SU-DHL-6 (cell line): ENCODE results near the gene DOCK8.
A peak's percentile ranks its signal among the peaks of the same experiment; 100 is the strongest.
"Not testable (repeated sequence)": the region's sequence is repeated elsewhere in the genome, so short reads cannot be mapped to it uniquely, and the experiment has no call there.

Source experiments
- H2AFZ ChIP-seq: fragments of 200-600 bp; sonication (generic); 2 replicates; pipeline ENCODE4 v1.6.1; 2014; ENCODE audit warnings: low read depth, mild to moderate bottlenecking, moderate library complexity, mixed read lengths, antibody characterized with exemption, low read length; ENCODE audit not compliant: severe bottlenecking
- H3F3A ChIP-seq: fragments of 200-600 bp; shearing (Covaris generic); 2 replicates; pipeline ENCODE4 v1.6.0; 2016; ENCODE audit warnings: antibody characterized with exemption, mild to moderate bottlenecking; ENCODE audit not compliant: insufficient read depth
- H3K27ac ChIP-seq: fragments of 200-600 bp; sonication (generic); 2 replicates; pipeline ENCODE4 v1.5.1; 2016; ENCODE audit warnings: low read depth, mild to moderate bottlenecking, low read length, moderate library complexity, mixed read lengths
- H3K27me3 ChIP-seq: fragments of 200-600 bp; sonication (generic), shearing (Covaris generic); 2 replicates; pipeline ENCODE4 v1.6.0; 2014; ENCODE audit warnings: mild to moderate bottlenecking, low read length
- H3K36me3 ChIP-seq: fragments of 200-600 bp; sonication (generic); 2 replicates; pipeline ENCODE4 v1.6.1; 2014; ENCODE audit warnings: mild to moderate bottlenecking, low read length, mixed read lengths
- H3K4me2 ChIP-seq: fragments of 300-600, 200-600 bp; shearing (Covaris generic), sonication (generic); 2 replicates; pipeline ENCODE4 v1.6.0; 2014; ENCODE audit warnings: low read length, low read depth, mild to moderate bottlenecking; ENCODE audit not compliant: poor library complexity, severe bottlenecking
- H3K4me3 ChIP-seq: fragments of 200-600 bp; sonication (generic); 2 replicates; pipeline ENCODE4 v1.5.1; 2014; ENCODE audit warnings: antibody characterized with exemption, low read length, mild to moderate bottlenecking, mixed read lengths; ENCODE audit not compliant: insufficient read depth, poor library complexity, severe bottlenecking
- H3K79me2 ChIP-seq: fragments of 200-600 bp; sonication (generic); 2 replicates; pipeline ENCODE4 v1.6.1; 2014; ENCODE audit warnings: mild to moderate bottlenecking, low read length, moderate library complexity; ENCODE audit not compliant: insufficient read depth
- H3K9ac ChIP-seq: fragments of 200-600 bp; sonication (generic); 2 replicates; pipeline ENCODE4 v1.7.0; 2014; ENCODE audit warnings: mild to moderate bottlenecking, low read length
- H3K9me2 ChIP-seq: fragments of 200-600 bp; sonication (generic); replicated peaks from 2 replicates; pipeline ENCODE4 v1.6.1; 2014; ENCODE audit warnings: low read length; ENCODE audit not compliant: insufficient read depth
- H3K9me3 ChIP-seq: fragments of 200-600 bp; sonication (generic); 2 replicates; pipeline ENCODE4 v1.6.1; 2014; ENCODE audit warnings: low read length, mixed read lengths; ENCODE audit not compliant: insufficient read depth
- H4K20me1 ChIP-seq: fragments of 200-600 bp; sonication (generic); 2 replicates; pipeline ENCODE4 v1.6.1; 2014; ENCODE audit warnings: low read depth, mild to moderate bottlenecking, antibody characterized with exemption, low read length, moderate library complexity, mixed read lengths
- CTCF ChIP-seq: fragments of 200-600 bp; sonication (generic); IDR thresholded peaks from one replicate; pipeline ENCODE4 v1.5.1; 2017; ENCODE audit warnings: antibody characterized with exemption, mild to moderate bottlenecking, low read length, moderate library complexity; ENCODE audit not compliant: insufficient read depth, poor library complexity, severe bottlenecking
- EZH2phosphoT487 ChIP-seq: fragments of 200-600 bp; sonication (generic), shearing (Covaris generic); conservative IDR thresholded peaks from 2 replicates; pipeline ENCODE4 v1.6.1; 2018; ENCODE audit warnings: mild to moderate bottlenecking, antibody characterized with exemption, low read length, moderate library complexity, mixed read lengths

DOCK8 gene

DNA sequence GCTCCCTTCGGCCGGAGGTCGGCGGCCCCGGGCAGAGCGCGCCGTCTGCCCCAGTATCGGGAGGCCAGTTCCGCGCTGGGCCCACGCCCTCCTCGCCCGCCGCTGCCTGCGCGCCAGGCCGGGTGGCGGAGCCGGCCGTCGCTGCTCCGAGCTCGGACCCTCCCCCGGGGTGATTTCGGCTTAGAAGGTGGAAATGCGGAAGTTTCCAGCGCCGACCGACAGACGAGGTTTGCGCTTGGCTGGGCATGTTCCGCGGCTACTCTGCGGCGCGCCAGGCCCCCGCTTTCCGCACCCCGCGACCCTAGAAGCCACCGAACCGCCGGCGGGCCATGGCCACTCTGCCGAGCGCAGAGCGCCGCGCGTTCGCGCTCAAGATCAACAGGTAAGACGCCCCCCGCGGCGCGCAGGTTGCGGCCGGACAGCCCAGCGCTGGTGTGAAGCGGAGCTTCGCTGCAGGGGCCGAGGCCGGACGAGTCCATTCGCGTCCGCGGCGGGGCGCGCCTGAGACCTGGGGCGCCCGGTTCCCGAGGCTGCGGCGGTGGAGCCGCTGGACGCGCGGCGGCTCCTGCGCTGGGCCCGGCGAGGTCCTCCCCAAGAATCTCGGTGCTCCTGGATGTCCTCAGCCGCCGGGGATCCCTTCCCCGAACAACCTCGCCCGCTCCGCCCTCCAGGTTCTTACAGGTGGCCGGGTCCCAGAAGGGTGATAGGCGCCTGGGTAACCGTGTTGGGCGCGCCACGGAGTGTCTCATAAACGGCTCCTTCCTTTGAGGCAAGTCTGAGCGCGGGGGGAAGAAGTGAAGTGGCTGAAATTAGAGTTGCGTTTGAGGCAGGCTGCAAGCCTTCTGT lies at the start of gene DOCK8:
DOCK8 (plus strand) TSS at position 218 of the 846 bp plus-strand sequence; CDS start at position 330, 112 bp downstream.
- Histone ChIP-seq H3K9me3 (no peaks in the 10 kb centered on the region), H3K4me3 (peak within 1 kb of the TSS; percentile 70), H2AFZ (peak within 1 kb of the TSS; percentile 97), H3K4me2 (peak within 1 kb of the TSS; percentile 93), H3F3A (peaks cover 17% of the 10 kb centered on the region; the same call in 1 of the 2 replicates), H4K20me1 (no peaks in the 10 kb centered on the region), H3K9me2 (no peaks in the 10 kb centered on the region), H3K79me2 (no peaks in the 10 kb centered on the region), H3K27me3 (no peaks in the 10 kb centered on the region), H3K9ac (peak within 1 kb of the TSS; percentile 73), H3K36me3 (no peaks in the 10 kb centered on the region), H3K27ac (peak within 1 kb of the TSS; percentile 62)
- TF ChIP-seq CTCF (peak; percentile 59), EZH2phosphoT487 (no peak)

DNA sequence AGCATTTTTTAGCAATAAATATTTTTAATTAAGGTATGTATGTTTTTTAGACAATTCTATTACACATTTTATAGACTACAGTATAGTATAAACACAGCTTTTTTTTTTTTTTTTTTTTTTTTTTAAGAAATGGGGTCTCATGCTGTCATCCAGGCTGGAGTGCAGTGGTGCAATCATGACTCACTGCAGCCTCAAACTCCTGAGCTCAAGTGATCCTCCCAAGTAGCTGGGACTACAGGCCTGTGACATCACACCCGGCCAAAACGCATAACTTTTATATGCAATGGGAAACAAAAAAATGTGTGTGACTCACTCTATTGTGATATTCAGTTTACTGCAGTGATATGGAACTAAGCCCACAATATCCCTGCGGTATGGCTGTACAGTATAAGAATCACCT lies 44.9 kb upstream of the DOCK8 start:
- not testable (repeated sequence) for H3K9me3 ChIP-seq, H3K27ac ChIP-seq, H3K4me3 ChIP-seq, H2AFZ ChIP-seq, H3F3A ChIP-seq, H3K36me3 ChIP-seq, H3K79me2 ChIP-seq, H3K9ac ChIP-seq, H3K27me3 ChIP-seq, H3K9me2 ChIP-seq, H3K4me2 ChIP-seq, H4K20me1 ChIP-seq

- H3K9me3 ChIP-seq, H4K20me1 ChIP-seq, H3K9me2 ChIP-seq, H3F3A ChIP-seq, H3K27me3 ChIP-seq, H3K36me3 ChIP-seq, H2AFZ ChIP-seq, H3K79me2 ChIP-seq: not testable (repeated sequence)
- Histone ChIP-seq H3K9ac (peak overlapping the region; percentile 40; the same call in 1 of the 2 replicates), H3K27ac (peak overlapping the region; percentile 37; the same call in 1 of the 2 replicates), H3K4me2 (peak overlapping the region; percentile 82), H3K4me3 (peak overlapping the region; percentile 52)
Measured at GRCh38 chr9:178140-178825, 36.4 kb upstream of the DOCK8 start.

DNA sequence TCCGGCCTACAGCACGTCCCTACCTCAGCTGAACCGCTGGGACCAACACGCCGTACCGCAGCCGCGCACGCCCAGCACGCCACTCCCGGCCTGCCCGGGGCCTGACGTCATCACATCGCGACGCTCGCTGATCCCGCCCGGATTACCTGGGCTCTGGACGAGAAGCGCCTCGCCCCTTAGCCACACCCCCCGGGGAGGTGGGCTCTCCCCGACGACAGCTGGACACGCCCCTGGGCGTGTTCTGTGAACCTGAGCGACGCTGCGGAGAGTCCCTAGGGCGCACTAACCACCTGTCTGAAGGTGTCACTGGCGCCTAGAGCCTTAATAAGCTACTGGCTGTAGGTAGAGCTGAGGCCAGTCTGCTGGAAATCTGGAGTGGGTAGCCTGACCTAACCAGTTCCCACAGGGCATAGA lies 35.7 kb upstream of the DOCK8 start, which contains the start of gene ZNG1A:
ZNG1A (minus strand) TSS at position 87 of the 414 bp plus-strand sequence. CDS start 87 bp downstream, outside the sequence.
- Histone ChIP-seq H3K9ac (peak within 1 kb of the TSS; percentile 40; the same call in 1 of the 2 replicates), H3K4me3 (peak within 1 kb of the TSS; percentile 52), H3K4me2 (peak within 1 kb of the TSS; percentile 82), H3K27ac (peak within 1 kb of the TSS; percentile 37; the same call in 1 of the 2 replicates)
- H3K9me3 ChIP-seq, H3F3A ChIP-seq, H3K79me2 ChIP-seq, H4K20me1 ChIP-seq, H3K27me3 ChIP-seq, H3K9me2 ChIP-seq, H2AFZ ChIP-seq, H3K36me3 ChIP-seq: not testable (repeated sequence)

GRCh38 chr9:199601-200000 lies 15.1 kb upstream of the DOCK8 start:
- H4K20me1 ChIP-seq, H3F3A ChIP-seq, H3K27me3 ChIP-seq, H3K27ac ChIP-seq, H2AFZ ChIP-seq, H3K4me2 ChIP-seq, H3K4me3 ChIP-seq, H3K9me3 ChIP-seq, H3K36me3 ChIP-seq, H3K9ac ChIP-seq, H3K79me2 ChIP-seq, H3K9me2 ChIP-seq: not testable (repeated sequence)
